ENCODE measurements around the gene PP2D1.

The PP2D1 gene

DNA sequence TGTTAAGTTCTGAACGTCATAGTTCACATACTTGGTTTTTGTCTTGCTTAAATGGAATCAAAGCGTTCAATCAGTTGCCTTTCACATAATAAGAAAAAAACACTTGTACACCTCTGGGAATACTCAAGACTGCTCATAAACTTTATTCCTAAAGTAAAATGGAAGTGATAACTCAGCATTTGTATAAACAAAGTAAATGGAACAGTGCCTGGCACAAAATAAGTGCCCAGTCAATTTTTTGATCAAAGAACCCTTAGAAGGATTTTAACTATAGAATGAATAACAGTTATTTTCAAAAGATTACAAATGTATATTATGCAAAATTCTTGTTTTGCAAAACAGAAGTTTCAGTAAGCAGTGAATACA, 63.9 kb downstream of the PP2D1 start:
- Histone ChIP-seq H2AFZ (ENCODE audit: low read length) (no peak overlapping the region), H4K8ac (ENCODE audit: low read depth, low read length) (no peak overlapping the region), H3K4me3 (ENCODE audit: low read length in 2 of 2) (peak overlapping the region; percentile 88 to 97), H3K27me3 (ENCODE audit: control insufficient read depth in 3 of 3, insufficient read depth in 3 of 3, low read depth in 1 of 3, low read length in 3 of 3) (no peaks in the 10 kb centered on the region), H3K23ac (ENCODE audit: low read depth, low read length, poor library complexity) (no peak overlapping the region), H3K9me3 (replicated peaks in 1 of 2; ENCODE audit: control insufficient read depth in 2 of 2, insufficient read depth in 1 of 2, low read depth in 1 of 2, low read length in 2 of 2) (no peaks in the 10 kb centered on the region), H2BK120ac (ENCODE audit: low read depth, low read length) (no peak overlapping the region), H3K4me2 (ENCODE audit: insufficient read depth, low read length, poor library complexity, severe bottlenecking) (peak overlapping the region; percentile 75), H3K27ac (replicated peaks; ENCODE audit: low read length) (no peak overlapping the region), H2AK5ac (ENCODE audit: low read depth, low read length) (no peak overlapping the region), H3K79me1 (ENCODE audit: low read depth, low read length) (peaks cover 2% of the 10 kb centered on the region), H2BK5ac (ENCODE audit: low read length) (no peak overlapping the region), H3K18ac (ENCODE audit: low read length) (no peak overlapping the region), H3K4me1 (ENCODE audit: control insufficient read depth in 2 of 2, insufficient read depth in 1 of 2, low read depth in 1 of 2, low read length in 2 of 2) (peaks cover 2 to 3% of the 10 kb centered on the region in 2 donors), H2BK15ac (ENCODE audit: low read length) (no peak overlapping the region), H3K36me3 (replicated peaks in 1 of 2; ENCODE audit: control insufficient read depth in 2 of 2, insufficient read depth in 2 of 2, low read length in 2 of 2) (peaks cover 6 to 40% of the 10 kb centered on the region in 2 donors), H3K4ac (ENCODE audit: low read length) (no peak overlapping the region), H4K91ac (ENCODE audit: low read depth, low read length, poor library complexity) (no peak overlapping the region), H2BK12ac (ENCODE audit: low read length) (no peak overlapping the region), H3K14ac (ENCODE audit: low read length) (no peak overlapping the region), H3K9ac (ENCODE audit: low read depth, low read length, poor library complexity) (no peak overlapping the region)
- no CpG with 5 or more reads among the region's 2 CpGs for WGBS, 2 donors (ENCODE audit: extremely low coverage in 2 of 2, insufficient read length in 2 of 2, insufficient replicate concordance in 1 of 2)
- no peak for DNase-seq (ENCODE audit: low spot score)

DNA sequence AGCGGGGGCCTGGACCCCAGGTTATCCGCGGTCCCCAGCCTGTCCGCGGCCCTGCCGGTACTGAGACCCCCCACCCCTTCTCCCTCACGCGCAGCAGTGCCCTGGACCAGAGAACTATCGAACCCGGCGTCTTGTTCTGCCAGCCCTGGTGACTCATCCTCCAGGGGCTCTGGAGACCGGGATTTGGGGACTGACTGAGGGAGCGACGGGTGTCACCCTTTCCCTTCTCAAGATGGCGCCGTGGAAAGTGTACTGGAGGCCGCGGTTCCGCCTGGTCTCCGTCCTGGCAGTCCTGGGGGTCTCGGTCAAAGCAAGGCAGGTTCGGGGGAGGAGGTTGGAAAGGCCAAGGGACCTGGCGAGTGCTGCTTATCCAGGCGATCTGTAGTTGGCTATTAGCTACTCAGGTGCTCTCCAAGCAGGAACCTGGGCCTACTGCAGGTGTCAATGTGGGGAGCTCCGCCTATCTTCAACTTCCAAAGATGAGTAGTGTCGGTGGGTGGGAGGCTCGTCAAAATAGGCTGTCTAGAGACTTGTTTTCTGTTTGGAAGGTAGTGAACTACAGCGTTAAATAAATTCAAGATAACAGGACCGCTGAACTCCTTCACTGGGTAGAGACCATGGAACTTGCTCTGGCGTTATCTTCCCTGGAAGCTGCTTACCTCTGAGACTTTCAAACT, 64.4 kb downstream of the PP2D1 start:
- Histone ChIP-seq H2BK120ac (ENCODE audit: low read depth, low read length) (no peak overlapping the region), H3K4me1 (ENCODE audit: control insufficient read depth in 2 of 2, insufficient read depth in 1 of 2, low read depth in 1 of 2, low read length in 2 of 2) (peaks cover 2 to 3% of the 10 kb centered on the region in 2 donors), H3K9ac (ENCODE audit: low read depth, low read length, poor library complexity) (peak overlapping the region; percentile 97), H3K4me3 (ENCODE audit: low read length in 2 of 2) (peak overlapping the region; percentile 88 to 97), H3K27ac (replicated peaks; ENCODE audit: low read length) (peak overlapping the region; percentile 89), H2BK15ac (ENCODE audit: low read length) (no peak overlapping the region), H2BK12ac (ENCODE audit: low read length) (no peak overlapping the region), H3K14ac (ENCODE audit: low read length) (peak overlapping the region; percentile 89), H3K27me3 (ENCODE audit: control insufficient read depth in 3 of 3, insufficient read depth in 3 of 3, low read depth in 1 of 3, low read length in 3 of 3) (no peaks in the 10 kb centered on the region), H3K4ac (ENCODE audit: low read length) (peak overlapping the region; percentile 87), H3K36me3 (replicated peaks in 1 of 2; ENCODE audit: control insufficient read depth in 2 of 2, insufficient read depth in 2 of 2, low read length in 2 of 2) (peaks cover 6 to 35% of the 10 kb centered on the region in 2 donors), H4K91ac (ENCODE audit: low read depth, low read length, poor library complexity) (peak overlapping the region; percentile 67), H2BK5ac (ENCODE audit: low read length) (peak overlapping the region; percentile 97), H2AFZ (ENCODE audit: low read length) (peak overlapping the region; percentile 89), H4K8ac (ENCODE audit: low read depth, low read length) (no peak overlapping the region), H3K18ac (ENCODE audit: low read length) (peak overlapping the region; percentile 96), H3K23ac (ENCODE audit: low read depth, low read length, poor library complexity) (peak overlapping the region; percentile 87), H3K4me2 (ENCODE audit: insufficient read depth, low read length, poor library complexity, severe bottlenecking) (peak overlapping the region; percentile 75), H3K79me1 (ENCODE audit: low read depth, low read length) (peaks cover 2% of the 10 kb centered on the region), H2AK5ac (ENCODE audit: low read depth, low read length) (peak overlapping the region; percentile 94), H3K9me3 (replicated peaks in 1 of 2; ENCODE audit: control insufficient read depth in 2 of 2, insufficient read depth in 1 of 2, low read depth in 1 of 2, low read length in 2 of 2) (no peaks in the 10 kb centered on the region)
- WGBS, 2 donors (ENCODE audit: extremely low coverage in 2 of 2, insufficient read length in 2 of 2, insufficient replicate concordance in 1 of 2), result no CpG with 5 or more reads among the region's 30 CpGs
- DNase-seq (ENCODE audit: low spot score), result peak; percentile 32

DNA sequence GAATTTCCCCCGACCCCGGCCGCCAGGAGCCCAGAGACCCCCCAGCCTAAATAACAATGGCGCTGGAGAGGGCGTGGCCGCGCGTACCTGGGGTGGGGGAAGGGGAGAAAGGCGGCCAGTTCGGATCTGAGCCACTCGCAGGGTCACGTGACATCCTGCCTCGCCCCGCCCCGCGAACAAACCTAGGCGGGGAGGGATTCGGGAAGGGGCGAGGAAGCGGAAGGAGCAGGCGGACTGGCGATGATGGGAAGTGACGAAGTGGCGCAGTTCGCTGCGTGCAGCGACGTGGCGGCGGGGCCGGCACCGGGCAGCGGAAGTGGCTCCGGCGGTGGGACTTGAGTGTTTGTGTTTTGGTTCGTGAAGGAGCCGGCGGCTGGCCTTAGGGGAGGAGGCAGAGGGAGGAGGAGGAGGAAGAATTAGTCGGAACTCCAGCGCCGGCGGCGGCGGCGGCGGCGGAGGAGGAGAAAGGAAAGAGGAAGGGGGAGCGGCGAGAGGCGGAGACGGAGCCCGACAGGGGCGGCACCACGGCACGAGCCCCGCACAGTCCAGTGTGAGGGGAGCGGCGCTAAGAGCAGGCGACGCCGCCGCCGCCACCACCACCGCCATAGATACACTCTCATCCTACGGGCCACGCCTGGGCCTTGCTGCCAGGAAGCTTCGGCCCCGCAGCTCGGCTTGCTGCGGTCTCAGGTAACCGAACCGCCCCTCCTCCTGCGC, 65.1 kb downstream of the PP2D1 start, which contains the start of gene RAB5A:
Gene RAB5A, plus strand, starts transcription at position 266 of the 717 bp plus-strand sequence. CDS start 3,802 bp downstream, outside the sequence.
- Histone ChIP-seq H2BK5ac (ENCODE audit: low read length) (peak within 1 kb of the TSS; percentile 97), H3K18ac (ENCODE audit: low read length) (peak within 1 kb of the TSS; percentile 96), H2BK120ac (ENCODE audit: low read depth, low read length) (no peak within 1 kb of the TSS), H3K9me3 (replicated peaks in 1 of 2; ENCODE audit: control insufficient read depth in 2 of 2, insufficient read depth in 1 of 2, low read depth in 1 of 2, low read length in 2 of 2) (no peaks in the 10 kb centered on the region), H3K4me1 (ENCODE audit: control insufficient read depth in 2 of 2, insufficient read depth in 1 of 2, low read depth in 1 of 2, low read length in 2 of 2) (peaks cover 2 to 3% of the 10 kb centered on the region in 2 donors), H3K27ac (replicated peaks; ENCODE audit: low read length) (peak within 1 kb of the TSS; percentile 89), H3K4ac (ENCODE audit: low read length) (peak within 1 kb of the TSS; percentile 87), H3K4me3 (ENCODE audit: low read length in 2 of 2) (peak within 1 kb of the TSS; percentile 88 to 97), H3K9ac (ENCODE audit: low read depth, low read length, poor library complexity) (peak within 1 kb of the TSS; percentile 97), H2AFZ (ENCODE audit: low read length) (peak within 1 kb of the TSS; percentile 89), H4K91ac (ENCODE audit: low read depth, low read length, poor library complexity) (peak within 1 kb of the TSS; percentile 67), H2BK15ac (ENCODE audit: low read length) (no peak within 1 kb of the TSS), H3K79me1 (ENCODE audit: low read depth, low read length) (peaks cover 2% of the 10 kb centered on the region), H3K36me3 (replicated peaks in 1 of 2; ENCODE audit: control insufficient read depth in 2 of 2, insufficient read depth in 2 of 2, low read length in 2 of 2) (peaks cover 6 to 28% of the 10 kb centered on the region in 2 donors), H2AK5ac (ENCODE audit: low read depth, low read length) (peak within 1 kb of the TSS; percentile 94), H3K27me3 (ENCODE audit: control insufficient read depth in 3 of 3, insufficient read depth in 3 of 3, low read depth in 1 of 3, low read length in 3 of 3) (no peaks in the 10 kb centered on the region), H3K4me2 (ENCODE audit: insufficient read depth, low read length, poor library complexity, severe bottlenecking) (peak within 1 kb of the TSS; percentile 75), H2BK12ac (ENCODE audit: low read length) (no peak within 1 kb of the TSS), H3K14ac (ENCODE audit: low read length) (peak within 1 kb of the TSS; percentile 89), H3K23ac (ENCODE audit: low read depth, low read length, poor library complexity) (peak within 1 kb of the TSS; percentile 87), H4K8ac (ENCODE audit: low read depth, low read length) (no peak within 1 kb of the TSS)
- peak; percentile 92 for DNase-seq (ENCODE audit: low spot score)
- no CpG with 5 or more reads among the region's 73 CpGs for WGBS, 2 donors (ENCODE audit: extremely low coverage in 2 of 2, insufficient read length in 2 of 2, insufficient replicate concordance in 1 of 2)
